Measurements from ENCODE around the gene WFIKKN2.
"Not testable (repeated sequence)": the region's sequence is repeated elsewhere in the genome, so short reads cannot be mapped to it uniquely, and the experiment has no call there.

GRCh38 chr17:50877042-50877441, 41.7 kb downstream of the WFIKKN2 start:
- not testable (repeated sequence) for TF ChIP-seq ZSCAN20 (CRISPR knock-in tag; IDR thresholded peaks at IDR 0.05); POLR2A (IDR thresholded peaks at IDR 0.05; ENCODE audit: low read length); KDM5A (IDR thresholded peaks at IDR 0.05); RNF2 (IDR thresholded peaks at IDR 0.05; ENCODE audit: borderline replicate concordance, low read depth); CBX2 (IDR thresholded peaks at IDR 0.05; ENCODE audit: borderline replicate concordance, low read depth); SREBF2 (IDR thresholded peaks at IDR 0.05); PHF8 (IDR thresholded peaks at IDR 0.05; ENCODE audit: borderline replicate concordance, low read depth); HDAC2 (IDR thresholded peaks at IDR 0.05); SMC3 (IDR thresholded peaks at IDR 0.05); MAZ (IDR thresholded peaks at IDR 0.05; ENCODE audit: borderline replicate concordance, low read depth, low read length); GATA3 (IDR thresholded peaks at IDR 0.05; ENCODE audit: borderline replicate concordance)
- TF ChIP-seq, protein P1, sequence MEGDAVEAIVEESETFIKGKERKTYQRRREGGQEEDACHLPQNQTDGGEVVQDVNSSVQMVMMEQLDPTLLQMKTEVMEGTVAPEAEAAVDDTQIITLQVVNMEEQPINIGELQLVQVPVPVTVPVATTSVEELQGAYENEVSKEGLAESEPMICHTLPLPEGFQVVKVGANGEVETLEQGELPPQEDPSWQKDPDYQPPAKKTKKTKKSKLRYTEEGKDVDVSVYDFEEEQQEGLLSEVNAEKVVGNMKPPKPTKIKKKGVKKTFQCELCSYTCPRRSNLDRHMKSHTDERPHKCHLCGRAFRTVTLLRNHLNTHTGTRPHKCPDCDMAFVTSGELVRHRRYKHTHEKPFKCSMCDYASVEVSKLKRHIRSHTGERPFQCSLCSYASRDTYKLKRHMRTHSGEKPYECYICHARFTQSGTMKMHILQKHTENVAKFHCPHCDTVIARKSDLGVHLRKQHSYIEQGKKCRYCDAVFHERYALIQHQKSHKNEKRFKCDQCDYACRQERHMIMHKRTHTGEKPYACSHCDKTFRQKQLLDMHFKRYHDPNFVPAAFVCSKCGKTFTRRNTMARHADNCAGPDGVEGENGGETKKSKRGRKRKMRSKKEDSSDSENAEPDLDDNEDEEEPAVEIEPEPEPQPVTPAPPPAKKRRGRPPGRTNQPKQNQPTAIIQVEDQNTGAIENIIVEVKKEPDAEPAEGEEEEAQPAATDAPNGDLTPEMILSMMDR (IDR thresholded peaks at IDR 0.05), result not testable (repeated sequence)
- TF ChIP-seq, protein P2, sequence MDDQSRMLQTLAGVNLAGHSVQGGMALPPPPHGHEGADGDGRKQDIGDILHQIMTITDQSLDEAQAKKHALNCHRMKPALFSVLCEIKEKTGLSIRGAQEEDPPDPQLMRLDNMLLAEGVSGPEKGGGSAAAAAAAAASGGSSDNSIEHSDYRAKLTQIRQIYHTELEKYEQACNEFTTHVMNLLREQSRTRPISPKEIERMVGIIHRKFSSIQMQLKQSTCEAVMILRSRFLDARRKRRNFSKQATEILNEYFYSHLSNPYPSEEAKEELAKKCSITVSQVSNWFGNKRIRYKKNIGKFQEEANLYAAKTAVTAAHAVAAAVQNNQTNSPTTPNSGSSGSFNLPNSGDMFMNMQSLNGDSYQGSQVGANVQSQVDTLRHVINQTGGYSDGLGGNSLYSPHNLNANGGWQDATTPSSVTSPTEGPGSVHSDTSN (IDR thresholded peaks at IDR 0.05), result not testable (repeated sequence)

Measured in A549 (cell line).